A673 (cell line): ENCODE data around the gene BTBD2. TPM values are rescaled to one million over a fixed set of nuclear protein-coding genes. Genes with fewer than 3 reads are reported as not detected.

ENCODE experiments used
- BruUV-seq: library from RNA; stranded (reverse); fragments of 400-500 nt; replicated peaks from 2 replicates; lab custom pipeline; 2021; lab: Mats Ljungman, UMichigan
- CTCF ChIA-PET: fragments of 300-600 bp; sonication (Branson Sonifier 250); formaldehyde crosslinking; loops from one replicate; lab custom pipeline; 2022; ENCODE audit warnings: antibody characterized with exemption; lab: Charles Lee
- POLR2A ChIA-PET: fragments of 300-600 bp; sonication (Branson Sonifier 250); formaldehyde crosslinking; loops from one replicate; lab custom pipeline; 2022; ENCODE audit warnings: antibody characterized with exemption; ENCODE audit not compliant: low non-redundant PET; lab: Charles Lee
- DNase-seq: peaks from one replicate; pipeline ENCODE4 v3.0.0-alpha.2; 2015; ENCODE audit warnings: low spot score
- H3K27ac ChIP-seq: fragments of 200-600 bp; sonication (generic); 2 replicates; pipeline ENCODE4 v1.5.1; 2016; ENCODE audit warnings: mixed run types, low read depth, mild to moderate bottlenecking, mixed read lengths, antibody characterized with exemption, low read length; ENCODE audit not compliant: poor library complexity, severe bottlenecking
- H3K27me3 ChIP-seq: fragments of 200-600 bp; sonication (generic); replicated peaks from 2 replicates; pipeline ENCODE4 v1.6.1; 2017; ENCODE audit warnings: mixed run types, low read depth, mild to moderate bottlenecking, mixed read lengths, antibody characterized with exemption, low read length; ENCODE audit not compliant: insufficient read depth, poor library complexity
- H3K36me3 ChIP-seq: fragments of 200-600 bp; sonication (generic); 2 replicates; pipeline ENCODE4 v1.6.1; 2016; ENCODE audit warnings: mixed run types, mild to moderate bottlenecking, mixed read lengths, antibody characterized with exemption, low read length; ENCODE audit not compliant: insufficient read depth, poor library complexity, severe bottlenecking
- H3K4me1 ChIP-seq: fragments of 200-600 bp; sonication (generic); 2 replicates; pipeline ENCODE4 v1.6.1; 2017; ENCODE audit warnings: mixed run types, mild to moderate bottlenecking, mixed read lengths, antibody characterized with exemption, low read length; ENCODE audit not compliant: insufficient read depth, poor library complexity, severe bottlenecking
- H3K4me3 ChIP-seq: fragments of 200-600 bp; sonication (generic); 2 replicates; pipeline ENCODE4 v1.5.1; 2016; ENCODE audit warnings: low read depth, mixed run types, mild to moderate bottlenecking, mixed read lengths, low read length; ENCODE audit not compliant: poor library complexity, severe bottlenecking
- H3K9me3 ChIP-seq: fragments of 200-600 bp; sonication (generic); 2 replicates; pipeline ENCODE4 v1.6.1; 2016; ENCODE audit warnings: mixed run types, low read depth, mild to moderate bottlenecking, mixed read lengths, antibody characterized with exemption, low read length; ENCODE audit not compliant: poor library complexity, severe bottlenecking
- CTCF ChIP-seq: fragments of 300-800, 200-600 bp; sonication (generic); conservative IDR thresholded peaks from 2 replicates; pipeline ENCODE4 v1.5.1; 2017; ENCODE audit warnings: low read depth, mild to moderate bottlenecking, antibody characterized with exemption, low read length, moderate library complexity, mixed read lengths
- EZH2 ChIP-seq: fragments of 200-600 bp; sonication (generic); IDR thresholded peaks from 2 replicates; pipeline ENCODE4 v1.6.1; 2017; ENCODE audit warnings: borderline replicate concordance, low read depth, mild to moderate bottlenecking, mixed read lengths, antibody characterized with exemption, low read length; ENCODE audit not compliant: poor library complexity, severe bottlenecking
- intact Hi-C: fragments of 100-400 bp; cut with micrococcal nuclease; formaldehyde crosslinking; loops from one replicate; pipeline ENCODE4 v1.10.0; 2022; ENCODE audit not compliant: unreplicated experiment
- total RNA-seq: library from RNA; stranded (reverse); gene quantifications from 2 replicates; pipeline ENCODE4 v1.2.3, GENCODE V29; 2021

Gene BTBD2
- total RNA-seq, 1 experiment from 2014 or later, result 91.7 TPM

- Histone ChIP-seq H3K36me3 (peaks cover 3% of the 10 kb centered on the region), H3K4me1 (no peaks in the 10 kb centered on the region), H3K9me3 (no peaks in the 10 kb centered on the region), H3K27me3 (no peaks in the 10 kb centered on the region), H3K27ac (no peak overlapping the region), H3K4me3 (no peak overlapping the region)
- no peak for DNase-seq
- ChIA-PET POLR2A (no interaction called here), CTCF (no interaction called here)
- BruUV-seq, result no TSS peak
- no peak for TF ChIP-seq CTCF
- TF ChIP-seq EZH2, result no peak
- intact Hi-C loops, result no loop called here
These were observed 62.5 kb downstream of the BTBD2 start for GRCh38 chr19:1953037-1953436.

GRCh38 chr19:1952635-1953034, 62.9 kb downstream of the BTBD2 start:
- no peak for DNase-seq
- H3K4me3 ChIP-seq, result no peak overlapping the region
- H3K36me3 ChIP-seq, result peaks cover 3% of the 10 kb centered on the region
- TF ChIP-seq EZH2 (no peak), CTCF (no peak)
- H3K27me3 ChIP-seq, result no peaks in the 10 kb centered on the region
- intact Hi-C loops, result no loop called here
- POLR2A ChIA-PET, result no interaction called here
- no peaks in the 10 kb centered on the region for H3K9me3 ChIP-seq
- no peak overlapping the region for H3K27ac ChIP-seq
- no TSS peak for BruUV-seq
- H3K4me1 ChIP-seq, result no peaks in the 10 kb centered on the region
- CTCF ChIA-PET, result no interaction called here

GRCh38 chr19:1950640-1951039, 64.9 kb downstream of the BTBD2 start:
- Histone ChIP-seq H3K4me3 (no peak overlapping the region), H3K9me3 (no peaks in the 10 kb centered on the region), H3K4me1 (no peaks in the 10 kb centered on the region), H3K36me3 (peaks cover 8% of the 10 kb centered on the region), H3K27me3 (no peaks in the 10 kb centered on the region), H3K27ac (no peak overlapping the region)
- ChIA-PET CTCF (no interaction called here), POLR2A (no interaction called here)
- no peak for TF ChIP-seq CTCF
- no peak for TF ChIP-seq EZH2
- intact Hi-C loops, result no loop called here
- DNase-seq, result no peak
- BruUV-seq, result no TSS peak
